SK-N-SH treated with all-trans-retinoic acid at 6 μM for 48 hours (cell line): ENCODE results near the gene SPTA1.

Source experiments
- ATAC-seq: fragments of 200-7000 bp; cut with Tn5 transposase; 3 replicates; pipeline ENCODE4 v1.9.1; 2020; ENCODE audit warnings: mild to moderate bottlenecking, moderate library complexity
- ARNTL ChIP-seq: fragments of 450-650 bp; formaldehyde crosslinking; IDR thresholded peaks from 2 replicates; pipeline ENCODE4 v1.5.0; 2020; ENCODE audit warnings: low read depth, mild to moderate bottlenecking, moderate library complexity, borderline replicate concordance
- BACH2 ChIP-seq: fragments of 250-450 bp; sonication (Bioruptor Pico); IDR thresholded peaks from 2 replicates; pipeline ENCODE4 v1.9.0; 2021; ENCODE audit warnings: mild to moderate bottlenecking, borderline replicate concordance
- CSRNP3 ChIP-seq: fragments of 250-450 bp; sonication (Bioruptor Pico); IDR thresholded peaks from 2 replicates; pipeline ENCODE4 v1.5.1; 2021; ENCODE audit warnings: mild to moderate bottlenecking, moderate library complexity
- ESRRG ChIP-seq: fragments of 250-450 bp; sonication (Bioruptor Pico); IDR thresholded peaks from 2 replicates; pipeline ENCODE4 v1.6.1; 2021; ENCODE audit warnings: mild to moderate bottlenecking
- GLIS3 ChIP-seq: fragments of 250-450 bp; sonication (Bioruptor Pico); IDR thresholded peaks from 2 replicates; pipeline ENCODE4 v1.5.0; 2020; ENCODE audit warnings: mild to moderate bottlenecking, moderate library complexity
- ISL1 ChIP-seq: fragments of 250-450 bp; sonication (Bioruptor Pico); IDR thresholded peaks from 2 replicates; pipeline ENCODE4 v2.1.2; 2022; ENCODE audit warnings: mild to moderate bottlenecking, moderate library complexity
- OSR1 ChIP-seq: fragments of 250-450 bp; sonication (Bioruptor Pico); IDR thresholded peaks from 2 replicates; pipeline ENCODE4 v1.8.0; 2022; ENCODE audit warnings: moderate library complexity, mild to moderate bottlenecking, inconsistent platforms
- POU6F1 ChIP-seq: fragments of 250-450 bp; sonication (Bioruptor Pico); IDR thresholded peaks from 2 replicates; pipeline ENCODE4 v1.8.0; 2021; ENCODE audit warnings: low read depth, mild to moderate bottlenecking, moderate library complexity, borderline replicate concordance
- PPARA ChIP-seq: fragments of 250-450 bp; sonication (Bioruptor Pico); IDR thresholded peaks from 2 replicates; pipeline ENCODE4 v1.5.0; 2020; ENCODE audit warnings: mild to moderate bottlenecking, borderline replicate concordance
- RARB ChIP-seq: fragments of 250-450 bp; sonication (Bioruptor Pico); IDR thresholded peaks from 2 replicates; pipeline ENCODE4 v1.8.0; 2021; ENCODE audit warnings: mild to moderate bottlenecking, moderate library complexity
- TCF4 ChIP-seq: fragments of 250-450 bp; sonication (Bioruptor Pico); IDR thresholded peaks from 2 replicates; pipeline ENCODE4 v1.8.0; 2021; ENCODE audit warnings: mild to moderate bottlenecking, moderate library complexity, borderline replicate concordance
- TOX ChIP-seq: fragments of 250-450 bp; sonication (Bioruptor Pico); IDR thresholded peaks from 2 replicates; pipeline ENCODE4 v1.8.0; 2021; ENCODE audit warnings: mild to moderate bottlenecking, moderate library complexity, borderline replicate concordance
- TSHZ2 ChIP-seq: fragments of 250-450 bp; sonication (Bioruptor Pico); IDR thresholded peaks from 2 replicates; pipeline ENCODE4 v1.5.0; 2020; ENCODE audit warnings: mild to moderate bottlenecking, moderate library complexity
- ZC3H10 ChIP-seq: fragments of 250-450 bp; sonication (Bioruptor Pico); IDR thresholded peaks from 2 replicates; pipeline ENCODE4 v1.5.1; 2021; ENCODE audit warnings: mild to moderate bottlenecking, moderate library complexity
- ZFP30 ChIP-seq: fragments of 450-650 bp; formaldehyde crosslinking; IDR thresholded peaks from 2 replicates; pipeline ENCODE4 v1.5.0; 2022; ENCODE audit warnings: mild to moderate bottlenecking, moderate library complexity
- ZNF565 ChIP-seq: fragments of 450-650 bp; formaldehyde crosslinking; conservative IDR thresholded peaks from 2 replicates; pipeline ENCODE4 v1.5.0; 2020; ENCODE audit warnings: low read depth, mild to moderate bottlenecking, moderate library complexity
- ZNF70 ChIP-seq: fragments of 450-650 bp; formaldehyde crosslinking; IDR thresholded peaks from 2 replicates; pipeline ENCODE4 v1.5.0; 2020; ENCODE audit warnings: mild to moderate bottlenecking, moderate library complexity
- ZNF8 ChIP-seq: fragments of 450-650 bp; formaldehyde crosslinking; IDR thresholded peaks from 2 replicates; pipeline ENCODE4 v1.5.0; 2020; ENCODE audit warnings: mild to moderate bottlenecking, moderate library complexity

Gene SPTA1

GRCh38 chr1:158716335-158716734, 29.8 kb upstream of the SPTA1 start:
- no peak for ATAC-seq

GRCh38 chr1:158714754-158715153, 28.2 kb upstream of the SPTA1 start:
- no peak for ATAC-seq
- no peak for TF ChIP-seq ISL1
- TF ChIP-seq ZNF8 (CRISPR knock-in tag): no peak
- no peak for TF ChIP-seq PPARA (CRISPR knock-in tag)
- TF ChIP-seq BACH2 (CRISPR knock-in tag): no peak

More at GRCh38 chr1:158716335-158716734, 29.8 kb upstream of the SPTA1 start:
- TF ChIP-seq ISL1: no peak
- no peak for TF ChIP-seq ZNF70 (CRISPR knock-in tag)
- TF ChIP-seq OSR1 (CRISPR knock-in tag): no peak
- no peak for TF ChIP-seq ZNF8 (CRISPR knock-in tag)
- TF ChIP-seq ARNTL (CRISPR knock-in tag): no peak
- no peak for TF ChIP-seq GLIS3 (CRISPR knock-in tag)

GRCh38 chr1:158711098-158711497, 24.6 kb upstream of the SPTA1 start:
- ATAC-seq: no peak
- TF ChIP-seq TSHZ2 (CRISPR knock-in tag): no peak
- TF ChIP-seq, all 23 proteins: peak for 0

GRCh38 chr1:158706096-158706495, 19.6 kb upstream of the SPTA1 start:
- no peak for TF ChIP-seq CSRNP3 (CRISPR knock-in tag)
- TF ChIP-seq POU6F1: no peak
- no peak for TF ChIP-seq TSHZ2 (CRISPR knock-in tag)
- no peak for TF ChIP-seq ISL1
- no peak for TF ChIP-seq PPARA (CRISPR knock-in tag)
- TF ChIP-seq OSR1 (CRISPR knock-in tag): no peak
- no peak for TF ChIP-seq ZC3H10 (CRISPR knock-in tag)
- TF ChIP-seq, all 23 proteins: peak for 0
- ATAC-seq: no peak

GRCh38 chr1:158700552-158700951, 14.0 kb upstream of the SPTA1 start, which contains the start of gene OR6K2:
Gene OR6K2, minus strand, starts transcription at chr1:158700652. Its CDS starts 0 bp downstream, at chr1:158700652.
- no peak for ATAC-seq
- TF ChIP-seq ZNF565 (CRISPR knock-in tag) (no peak), RARB (no peak), TOX (CRISPR knock-in tag) (no peak)

- ATAC-seq: no peak
- no peak for TF ChIP-seq GLIS3 (CRISPR knock-in tag)
- TF ChIP-seq ZNF8 (CRISPR knock-in tag): no peak
- TF ChIP-seq ARNTL (CRISPR knock-in tag): no peak
- no peak for TF ChIP-seq TCF4 (CRISPR knock-in tag)
- TF ChIP-seq CSRNP3 (CRISPR knock-in tag): no peak
- TF ChIP-seq OSR1 (CRISPR knock-in tag): no peak
- no peak for TF ChIP-seq ESRRG (CRISPR knock-in tag)
- TF ChIP-seq POU6F1: no peak
- TF ChIP-seq ZFP30: no peak
- TF ChIP-seq ISL1: no peak
Observed at GRCh38 chr1:158694596-158694995, 8.1 kb upstream of the SPTA1 start.
